ENCODE measurements around the gene RNF11. TPM values are rescaled to one million over a fixed set of nuclear protein-coding genes. Genes with fewer than 3 reads are reported as not detected.
A peak's percentile ranks its signal among the peaks of the same experiment; 100 is the strongest.

The RNF11 gene
- total RNA-seq, 6 experiments from 2014 or later, result 114 to 147 (median 128) TPM

GRCh38 chr1:51214615-51215131 lies 21.4 kb upstream of the RNF11 start:
- H3K4me1 Mint-ChIP-seq (ENCODE audit: low read depth), result peaks cover 29% of the 10 kb centered on the region
- H3K4me3 Mint-ChIP-seq, result peak overlapping the region; percentile 47; the same call in 1 of the 2 replicates
- H3K27ac Mint-ChIP-seq, result peak overlapping the region; percentile 73
- H3K9me3 Mint-ChIP-seq, result no peaks in the 10 kb centered on the region
- no peak for TF ChIP-seq CTCF (IDR thresholded peaks at IDR 0.05)
- no peaks in the 10 kb centered on the region for H3K36me3 Mint-ChIP-seq (ENCODE audit: low read depth)
- H3K27me3 Mint-ChIP-seq (ENCODE audit: insufficient read depth), result no peaks in the 10 kb centered on the region
- peak; percentile 85 for DNase-seq

- DNase-seq, result peak; percentile 18
- H3K4me3 Mint-ChIP-seq, result peak overlapping the region; percentile 47; the same call in 1 of the 2 replicates
- no peaks in the 10 kb centered on the region for H3K9me3 Mint-ChIP-seq
- no peaks in the 10 kb centered on the region for H3K27me3 Mint-ChIP-seq (ENCODE audit: insufficient read depth)
- H3K27ac Mint-ChIP-seq, result peak overlapping the region; percentile 73
- no peaks in the 10 kb centered on the region for H3K36me3 Mint-ChIP-seq (ENCODE audit: low read depth)
- H3K4me1 Mint-ChIP-seq (ENCODE audit: low read depth), result peaks cover 32% of the 10 kb centered on the region
- TF ChIP-seq CTCF (IDR thresholded peaks at IDR 0.05), result no peak
Observed at GRCh38 chr1:51215169-51215568, 20.9 kb upstream of the RNF11 start.

GRCh38 chr1:51216631-51217030 lies 19.4 kb upstream of the RNF11 start:
- Mint-ChIP-seq H3K27ac (no peak overlapping the region), H3K4me1 (ENCODE audit: low read depth) (peaks cover 39% of the 10 kb centered on the region), H3K9me3 (no peaks in the 10 kb centered on the region), H3K36me3 (ENCODE audit: low read depth) (no peaks in the 10 kb centered on the region), H3K27me3 (ENCODE audit: insufficient read depth) (0 out of 2 replicates have a peak, but pooled peaks cover 3% of the 10 kb centered on the region), H3K4me3 (no peak overlapping the region)
- no peak for TF ChIP-seq CTCF (IDR thresholded peaks at IDR 0.05)
- DNase-seq, result no peak

GRCh38 chr1:51217101-51217500 lies 19.0 kb upstream of the RNF11 start:
- DNase-seq, result no peak
- TF ChIP-seq CTCF (IDR thresholded peaks at IDR 0.05), result no peak
- H3K4me3 Mint-ChIP-seq, result no peak overlapping the region
- peaks cover under 1% of the 10 kb centered on the region for H3K9me3 Mint-ChIP-seq
- H3K36me3 Mint-ChIP-seq (ENCODE audit: low read depth), result no peaks in the 10 kb centered on the region
- H3K4me1 Mint-ChIP-seq (ENCODE audit: low read depth), result peaks cover 39% of the 10 kb centered on the region
- 0 out of 2 replicates have a peak, but pooled peaks cover 3% of the 10 kb centered on the region for H3K27me3 Mint-ChIP-seq (ENCODE audit: insufficient read depth)
- H3K27ac Mint-ChIP-seq, result no peak overlapping the region

- Mint-ChIP-seq H3K27ac (no peak overlapping the region), H3K4me3 (no peak overlapping the region), H3K4me1 (ENCODE audit: low read depth) (peaks cover 39% of the 10 kb centered on the region), H3K27me3 (ENCODE audit: insufficient read depth) (0 out of 2 replicates have a peak, but pooled peaks cover 3% of the 10 kb centered on the region), H3K9me3 (peaks cover 7% of the 10 kb centered on the region), H3K36me3 (ENCODE audit: low read depth) (no peaks in the 10 kb centered on the region)
- no peak for DNase-seq
- TF ChIP-seq CTCF (IDR thresholded peaks at IDR 0.05), result no peak
Observed at GRCh38 chr1:51218570-51218969, 17.5 kb upstream of the RNF11 start.
